H1 (cell line): Measurements from ENCODE around the gene HDAC11. TPM values are rescaled to one million over a fixed set of nuclear protein-coding genes. Genes with fewer than 3 reads are reported as not detected.

ENCODE experiments used
- CTCF ChIA-PET: fragments of 300-600 bp; sonication (Branson Sonifier 250); formaldehyde crosslinking; loops from one replicate; lab custom pipeline; 2021; ENCODE audit not compliant: partially characterized antibody; lab: Charles Lee
- POLR2A ChIA-PET: fragments of 300-600 bp; sonication (Branson Sonifier 250); formaldehyde crosslinking; loops from one replicate; lab custom pipeline; 2021; ENCODE audit warnings: inconsistent platforms; ENCODE audit not compliant: partially characterized antibody; lab: Charles Lee
- DNase-seq, 2 experiments: peaks; one replicate each; pipeline versions ENCODE4 v3.0.0 to v3.0.0-alpha.2; 2010 to 2022; ENCODE audit warnings: low spot score in 2 of 2, low read depth in 1 of 2, mixed read lengths in 1 of 2
- FAIRE-seq: peaks from 2 replicates; lab custom pipeline; 2011; peaks lifted over from hg19 to GRCh38; lab: Jason Lieb, UNC
- H2AFZ ChIP-seq: 2 replicates; pipeline ENCODE4 v1.8.1; 2012; ENCODE audit warnings: low read length, inconsistent platforms
- H2AK5ac ChIP-seq: 2 replicates; pipeline ENCODE4 v1.6.1; 2013; ENCODE audit warnings: low read depth, low read length
- H2BK120ac ChIP-seq: replicated peaks from 2 replicates; pipeline ENCODE3; 2013; ENCODE audit warnings: low read depth, low read length, inconsistent platforms
- H2BK12ac ChIP-seq: 2 replicates; pipeline ENCODE4 v1.6.1; 2013; ENCODE audit warnings: low read depth, low read length
- H2BK15ac ChIP-seq: 2 replicates; pipeline ENCODE4 v1.6.1; 2013; ENCODE audit warnings: low read length
- H2BK20ac ChIP-seq: 2 replicates; pipeline ENCODE4 v1.6.1; 2013; ENCODE audit warnings: low read length
- H2BK5ac ChIP-seq: 2 replicates; pipeline ENCODE4 v1.6.1; 2013; ENCODE audit warnings: low read depth, low read length
- H3K14ac ChIP-seq: 2 replicates; pipeline ENCODE4 v1.6.1; 2013; ENCODE audit warnings: inconsistent platforms; ENCODE audit not compliant: insufficient read length
- H3K18ac ChIP-seq: 2 replicates; pipeline ENCODE4 v1.6.1; 2013; ENCODE audit warnings: low read length; ENCODE audit errors: extremely low read depth
- H3K23ac ChIP-seq: 2 replicates; pipeline ENCODE4 v1.6.1; 2013; ENCODE audit warnings: inconsistent platforms; ENCODE audit not compliant: insufficient read length
- H3K23me2 ChIP-seq: 2 replicates; pipeline ENCODE4 v1.6.1; 2013; ENCODE audit warnings: low read depth, low read length
- H3K27ac ChIP-seq: 2 replicates; pipeline ENCODE4 v1.6.1; 2011; ENCODE audit warnings: low read depth, low read length, inconsistent platforms
- H3K27me3 ChIP-seq, 4 experiments: replicated peaks in 1 of 4; 1 replicate in 1 of 4; 2 replicates in 3 of 4; pipeline versions ENCODE4 v1.6.1 to v1.8.1; 2011 to 2013; ENCODE audit warnings: low read length in 3 of 4, mild to moderate bottlenecking in 3 of 4, inconsistent platforms in 2 of 4, mixed read lengths in 2 of 4, moderate library complexity in 1 of 4; ENCODE audit not compliant: control insufficient read depth in 3 of 4, insufficient read depth in 3 of 4; ENCODE audit errors: extremely low read depth in 1 of 4
- H3K36me3 ChIP-seq, 4 experiments: 2 replicates each; pipeline versions ENCODE4 v1.6.1 to v1.8.1; 2011 to 2013; ENCODE audit warnings: mild to moderate bottlenecking in 4 of 4, low read length in 3 of 4, moderate library complexity in 2 of 4, control low read depth in 1 of 4, inconsistent platforms in 1 of 4; ENCODE audit not compliant: insufficient read depth in 4 of 4, control insufficient read depth in 2 of 4
- H3K4ac ChIP-seq: replicated peaks from 2 replicates; pipeline ENCODE3; 2013; ENCODE audit warnings: low read length, low read depth, mixed read lengths, inconsistent platforms; ENCODE audit not compliant: insufficient read length
- H3K4me1 ChIP-seq, 4 experiments: replicated peaks in 1 of 4; 1 replicate in 1 of 4; 2 replicates in 3 of 4; pipeline versions ENCODE4 v1.6.1 to v1.8.1; 2011 to 2013; ENCODE audit warnings: low read length in 3 of 4, inconsistent platforms in 2 of 4, mixed read lengths in 1 of 4; ENCODE audit not compliant: insufficient read depth in 4 of 4, control insufficient read depth in 3 of 4
- H3K4me2 ChIP-seq, 2 experiments: 2 replicates each; pipeline versions ENCODE4 v1.6.1 to v1.8.1; 2011 to 2013; ENCODE audit warnings: low read depth in 2 of 2, low read length in 2 of 2, control low read depth in 1 of 2, inconsistent platforms in 1 of 2, mild to moderate bottlenecking in 1 of 2; ENCODE audit not compliant: insufficient read depth in 1 of 2
- H3K4me3 ChIP-seq, 4 experiments: fragments of 200-600, 300-600 bp in 1 of 4; sonication (generic), shearing (Covaris generic), sonication (Bioruptor Twin) in 1 of 4; 2 replicates each; pipeline versions ENCODE4 v1.5.1 to v1.8.1; 2011 to 2016; ENCODE audit warnings: low read length in 4 of 4, low read depth in 3 of 4, control low read depth in 2 of 4, inconsistent platforms in 2 of 4, mild to moderate bottlenecking in 2 of 4, mixed read lengths in 1 of 4, moderate library complexity in 1 of 4; ENCODE audit not compliant: insufficient read depth in 2 of 4; ENCODE audit errors: extremely low read depth in 1 of 4
- H3K56ac ChIP-seq: replicated peaks from 2 replicates; pipeline ENCODE3; 2013; ENCODE audit warnings: low read depth, mild to moderate bottlenecking, mixed read lengths, low read length, inconsistent platforms; ENCODE audit not compliant: insufficient read length
- H3K79me1 ChIP-seq: 2 replicates; pipeline ENCODE4 v1.6.1; 2013; ENCODE audit warnings: low read depth, low read length, control low read depth
- H3K79me2 ChIP-seq, 2 experiments: 2 replicates each; pipeline versions ENCODE4 v1.6.1 to v1.8.1; 2012 to 2013; ENCODE audit warnings: low read length in 2 of 2, mild to moderate bottlenecking in 2 of 2, inconsistent platforms in 1 of 2; ENCODE audit not compliant: insufficient read depth in 2 of 2, control insufficient read depth in 1 of 2
- H3K9ac ChIP-seq, 4 experiments: replicated peaks in 1 of 4; 1 replicate in 1 of 4; 2 replicates in 3 of 4; pipeline versions ENCODE4 v1.6.1 to v1.8.1; 2011 to 2013; ENCODE audit warnings: low read depth in 3 of 4, low read length in 3 of 4, control low read depth in 2 of 4, mild to moderate bottlenecking in 2 of 4, moderate library complexity in 2 of 4, inconsistent platforms in 1 of 4; ENCODE audit errors: extremely low read depth in 1 of 4
- H3K9me3 ChIP-seq, 2 experiments: 2 replicates each; pipeline versions ENCODE4 v1.6.1 to v1.8.1; 2012 to 2013; ENCODE audit warnings: mild to moderate bottlenecking in 2 of 2, moderate library complexity in 2 of 2, control low read depth in 1 of 2, inconsistent platforms in 1 of 2, low read depth in 1 of 2, low read length in 1 of 2, mixed read lengths in 1 of 2; ENCODE audit not compliant: insufficient read depth in 2 of 2
- H4K20me1 ChIP-seq, 2 experiments: replicated peaks in 1 of 2; 2 replicates each; pipeline versions ENCODE3 to v1.8.1; 2011 to 2013; ENCODE audit warnings: inconsistent platforms in 2 of 2, low read length in 2 of 2, mild to moderate bottlenecking in 1 of 2; ENCODE audit not compliant: insufficient read depth in 2 of 2, control insufficient read depth in 1 of 2
- H4K5ac ChIP-seq: 2 replicates; pipeline ENCODE4 v1.6.1; 2013; ENCODE audit warnings: low read length, low read depth, mixed read lengths, inconsistent platforms; ENCODE audit not compliant: insufficient read length
- H4K8ac ChIP-seq: 2 replicates; pipeline ENCODE4 v1.8.0; 2013; ENCODE audit warnings: mild to moderate bottlenecking, moderate library complexity, low read length, inconsistent platforms; ENCODE audit not compliant: insufficient read depth; ENCODE audit errors: extremely low read depth
- H4K91ac ChIP-seq: replicated peaks from 2 replicates; pipeline ENCODE3; 2013; ENCODE audit warnings: low read length, mixed read lengths, inconsistent platforms; ENCODE audit not compliant: insufficient read length
- EGR1 ChIP-seq: IDR thresholded peaks from 2 replicates; pipeline ENCODE4 v1.6.1; 2011; ENCODE audit warnings: low read depth, low read length, borderline replicate concordance
- JUND ChIP-seq: IDR thresholded peaks from 2 replicates; pipeline ENCODE4 v1.6.1; 2011; ENCODE audit warnings: mild to moderate bottlenecking, improper control_type of control experiment, low read length
- NANOG ChIP-seq: IDR thresholded peaks from 2 replicates; pipeline ENCODE4 v1.6.1; 2011; ENCODE audit warnings: low read length, low read depth, mild to moderate bottlenecking, inconsistent platforms; ENCODE audit not compliant: insufficient read depth, poor library complexity, severe bottlenecking
- POLR2AphosphoS5 ChIP-seq: IDR thresholded peaks from 2 replicates; pipeline ENCODE4 v1.6.1; 2011; ENCODE audit warnings: low read depth, low read length
- SP1 ChIP-seq: IDR thresholded peaks from 2 replicates; pipeline ENCODE4 v1.6.1; 2011; ENCODE audit warnings: low read depth, low read length
- SP2 ChIP-seq: IDR thresholded peaks from 2 replicates; pipeline ENCODE4 v1.6.1; 2012; ENCODE audit warnings: mild to moderate bottlenecking, low read length, inconsistent platforms
- whole genome bisulfite sequencing, 2 experiments: shearing (Covaris generic) in 1 of 2; methylation state at CpG; one replicate each; pipeline versions ENCODE4 v1.1.6 to v1.1.7; 2013 to 2015; ENCODE audit warnings: low lambda C conversion rate in 2 of 2, mixed read lengths in 2 of 2, inconsistent platforms in 1 of 2, low coverage in 1 of 2, missing lambda C conversion rate in 1 of 2; ENCODE audit not compliant: insufficient replicate concordance in 2 of 2, insufficient coverage in 1 of 2, insufficient read length in 1 of 2; ENCODE audit errors: extremely low coverage in 1 of 2, missing lambda C conversion rate in 1 of 2; 5-methylcytosine and 5-hydroxymethylcytosine counted together
- polyA plus RNA-seq, 7 experiments: library from polyadenylated mRNA; depleted of rRNA in 3 of 7; stranded (reverse) in 5 of 7; unstranded in 2 of 7; fragments of >200 nt in 5 of 7; fragments of 200-250 nt in 2 of 7; gene quantifications; 1 replicate in 5 of 7; 2 replicates in 1 of 7; 4 replicates in 1 of 7; pipeline versions ENCODE4 v1.2.1 to v1.2.3, GENCODE V29; 2011 to 2013; ENCODE audit warnings: missing spikeins in 2 of 7, mixed read lengths in 2 of 7
- total RNA-seq: library from RNA; stranded (reverse); fragmentation: NEBNext Ultra II Directional; extraction: Animal tissue kit (Norgen Biotek cat#: 25700); gene quantifications from 2 replicates; pipeline ENCODE4 v1.2.1, GENCODE V29; 2021
- TF ChIP-seq, protein P1 (sequence below): IDR thresholded peaks from 2 replicates; pipeline ENCODE4 v1.6.1; 2011; ENCODE audit warnings: low read depth, mild to moderate bottlenecking, low read length; ENCODE audit not compliant: insufficient read depth

The HDAC11 gene
- total and polyA plus RNA-seq, 2 of the 8 experiments (the other 6 are each of a cell fraction or from before 2014, with no cell fraction given): 6.8 to 7.4 TPM

GRCh38 chr3:13506239-13506638, 26.1 kb downstream of the HDAC11 start:
- Histone ChIP-seq H3K79me1 (no peaks in the 10 kb centered on the region), H2AFZ (no peak overlapping the region), H3K23ac (no peak overlapping the region), H3K27ac (no peak overlapping the region), H2BK15ac (no peak overlapping the region), H3K4me2 (no peak overlapping the region), H3K4me1 (peaks cover 0 to 10% (median 3%) of the 10 kb centered on the region in 4 experiments; a peak in 1 of 7 replicates), H3K27me3 (no peaks in the 10 kb centered on the region; a peak in 1 of 7 replicates), H3K56ac (no peak overlapping the region), H3K4me3 (no peak overlapping the region), H3K14ac (no peak overlapping the region), H3K18ac (no peak overlapping the region), H4K5ac (no peak overlapping the region), H3K23me2 (no peaks in the 10 kb centered on the region; the same call in 1 of the 2 replicates), H3K4ac (no peak overlapping the region), H4K20me1 (no peaks in the 10 kb centered on the region), H3K79me2 (no peaks in the 10 kb centered on the region), H2BK120ac (no peak overlapping the region), H3K9me3 (no peaks in the 10 kb centered on the region), H3K9ac (no peak overlapping the region), H2BK20ac (no peak overlapping the region), H2BK12ac (no peak overlapping the region), H4K91ac (no peak overlapping the region), H2AK5ac (no peak overlapping the region), H2BK5ac (no peak overlapping the region), H3K36me3 (no peaks in the 10 kb centered on the region), H4K8ac (no peak overlapping the region)
- no peak for DNase-seq
- ChIA-PET CTCF (interaction anchor here (1.0 to 51.2 kb wide), 4 partner anchors 1 to 144 kb away, joined by 3 to 856 read pairs (median 430); partner anchors contain the start of gene FBLN2), POLR2A (interaction anchor here (1.3 kb wide), 1 partner anchor 146 kb away, joined by 3 read pairs; no protein-coding TSS in a partner anchor)
- WGBS, 2 experiments: 88% methylated on average over 1 of the region's 1 CpG; no CpG with 5 or more reads in 1 of the 2 experiments
- no peak for FAIRE-seq
- TF ChIP-seq EGR1 (no peak), JUND (no peak), POLR2AphosphoS5 (no peak), NANOG (no peak), SP1 (no peak), SP2 (no peak)
- TF ChIP-seq, protein P1, sequence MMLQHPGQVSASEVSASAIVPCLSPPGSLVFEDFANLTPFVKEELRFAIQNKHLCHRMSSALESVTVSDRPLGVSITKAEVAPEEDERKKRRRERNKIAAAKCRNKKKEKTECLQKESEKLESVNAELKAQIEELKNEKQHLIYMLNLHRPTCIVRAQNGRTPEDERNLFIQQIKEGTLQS: no peak
